HEK293 (cell line): Measurements from ENCODE around the gene PLOD3.

Experiments used
- EGR2 ChIP-seq: fragments of 450-650 bp; formaldehyde crosslinking; IDR thresholded peaks from 2 replicates; pipeline ENCODE4 v1.5.1; 2016; ENCODE audit warnings: low read depth, missing biosample characterization, missing genetic modification characterization
- FEZF1 ChIP-seq: fragments of 450-650 bp; formaldehyde crosslinking; IDR thresholded peaks from 2 replicates; pipeline ENCODE4 v1.5.1; 2016; ENCODE audit warnings: missing biosample characterization, missing genetic modification characterization
- GLI4 ChIP-seq: fragments of 450-650 bp; formaldehyde crosslinking; IDR thresholded peaks from 2 replicates; pipeline ENCODE4 v1.5.1; 2016; ENCODE audit warnings: missing biosample characterization, missing genetic modification characterization
- OVOL3 ChIP-seq: fragments of 450-650 bp; formaldehyde crosslinking; IDR thresholded peaks from 2 replicates; pipeline ENCODE4 v1.5.1; 2016; ENCODE audit warnings: missing biosample characterization, missing genetic modification characterization
- PBX3 ChIP-seq: sonication (generic); formaldehyde crosslinking; IDR thresholded peaks from 2 replicates; pipeline ENCODE4 v1.8.1; 2022; ENCODE audit warnings: mild to moderate bottlenecking, moderate library complexity, missing genetic modification reagents
- SETDB1 ChIP-seq: IDR thresholded peaks from one replicate; pipeline ENCODE4 v1.6.1; 2017; ENCODE audit warnings: mild to moderate bottlenecking, low read length, moderate library complexity, mixed read lengths; ENCODE audit not compliant: insufficient read length
- WT1 ChIP-seq: fragments of 450-650 bp; formaldehyde crosslinking; IDR thresholded peaks from 2 replicates; pipeline ENCODE4 v1.5.1; 2016; ENCODE audit warnings: missing biosample characterization, missing genetic modification characterization
- ZBTB17 ChIP-seq: fragments of 450-650 bp; formaldehyde crosslinking; IDR thresholded peaks from 2 replicates; pipeline ENCODE4 v1.5.1; 2016; ENCODE audit warnings: missing biosample characterization, missing genetic modification characterization
- ZBTB21 ChIP-seq: fragments of 450-650 bp; formaldehyde crosslinking; IDR thresholded peaks from 2 replicates; pipeline ENCODE4 v1.5.1; 2017; ENCODE audit warnings: missing biosample characterization, missing genetic modification characterization
- ZBTB49 ChIP-seq: fragments of 450-650 bp; formaldehyde crosslinking; IDR thresholded peaks from 2 replicates; pipeline ENCODE4 v1.5.1; 2016; ENCODE audit warnings: missing biosample characterization, missing genetic modification characterization, low read depth
- ZEB2 ChIP-seq: fragments of 450-650 bp; formaldehyde crosslinking; IDR thresholded peaks from 2 replicates; pipeline ENCODE4 v1.5.1; 2016; ENCODE audit warnings: missing biosample characterization, missing genetic modification characterization
- ZFHX2 ChIP-seq: fragments of 450-650 bp; formaldehyde crosslinking; conservative IDR thresholded peaks from 2 replicates; pipeline ENCODE4 v1.5.1; 2016; ENCODE audit warnings: missing biosample characterization, missing genetic modification characterization
- ZFP41 ChIP-seq: fragments of 450-650 bp; formaldehyde crosslinking; IDR thresholded peaks from 2 replicates; pipeline ENCODE4 v1.5.1; 2016; ENCODE audit warnings: missing biosample characterization, missing genetic modification characterization, borderline replicate concordance
- ZNF112 ChIP-seq: fragments of 450-650 bp; formaldehyde crosslinking; IDR thresholded peaks from 2 replicates; pipeline ENCODE4 v1.5.0; 2017; ENCODE audit warnings: missing biosample characterization, missing genetic modification characterization
- ZNF132 ChIP-seq: fragments of 450-650 bp; formaldehyde crosslinking; IDR thresholded peaks from 2 replicates; pipeline ENCODE4 v1.5.1; 2017; ENCODE audit warnings: missing biosample characterization, missing genetic modification characterization, borderline replicate concordance
- ZNF133 ChIP-seq: fragments of 450-650 bp; formaldehyde crosslinking; IDR thresholded peaks from 2 replicates; pipeline ENCODE4 v1.5.1; 2016; ENCODE audit warnings: missing biosample characterization, missing genetic modification characterization
- ZNF140 ChIP-seq: fragments of 450-650 bp; formaldehyde crosslinking; IDR thresholded peaks from 2 replicates; pipeline ENCODE4 v1.5.1; 2016; ENCODE audit warnings: missing biosample characterization, missing genetic modification characterization
- ZNF175 ChIP-seq: fragments of 450-650 bp; formaldehyde crosslinking; IDR thresholded peaks from 2 replicates; pipeline ENCODE4 v1.5.1; 2016; ENCODE audit warnings: missing biosample characterization, missing genetic modification characterization
- ZNF214 ChIP-seq: fragments of 450-650 bp; formaldehyde crosslinking; IDR thresholded peaks from 2 replicates; pipeline ENCODE4 v1.5.1; 2017; ENCODE audit warnings: missing biosample characterization, mild to moderate bottlenecking, missing genetic modification characterization, borderline replicate concordance
- ZNF239 ChIP-seq: fragments of 450-650 bp; formaldehyde crosslinking; IDR thresholded peaks from 2 replicates; pipeline ENCODE4 v1.5.1; 2016; ENCODE audit warnings: missing biosample characterization, missing genetic modification characterization
- ZNF335 ChIP-seq: fragments of 450-650 bp; formaldehyde crosslinking; conservative IDR thresholded peaks from 2 replicates; pipeline ENCODE4 v1.5.1; 2016; ENCODE audit warnings: missing biosample characterization, missing genetic modification characterization
- ZNF354C ChIP-seq: fragments of 450-650 bp; formaldehyde crosslinking; IDR thresholded peaks from 2 replicates; pipeline ENCODE4 v1.5.1; 2016; ENCODE audit warnings: missing biosample characterization, missing genetic modification characterization, low read depth, borderline replicate concordance
- ZNF37A ChIP-seq: fragments of 450-650 bp; IDR thresholded peaks from 2 replicates; pipeline ENCODE4 v1.5.1; 2018; ENCODE audit warnings: missing biosample characterization, missing genetic modification characterization
- ZNF391 ChIP-seq: fragments of 450-650 bp; formaldehyde crosslinking; IDR thresholded peaks from 2 replicates; pipeline ENCODE4 v1.5.1; 2016; ENCODE audit warnings: low read depth, missing biosample characterization, missing genetic modification characterization, borderline replicate concordance
- ZNF394 ChIP-seq: fragments of 450-650 bp; formaldehyde crosslinking; IDR thresholded peaks from 2 replicates; pipeline ENCODE4 v1.5.1; 2016; ENCODE audit warnings: missing biosample characterization, missing genetic modification characterization, mild to moderate bottlenecking, moderate library complexity, borderline replicate concordance
- ZNF416 ChIP-seq: fragments of 450-650 bp; formaldehyde crosslinking; IDR thresholded peaks from 2 replicates; pipeline ENCODE4 v1.5.1; 2016; ENCODE audit warnings: missing biosample characterization, missing genetic modification characterization
- ZNF426 ChIP-seq: fragments of 450-650 bp; formaldehyde crosslinking; IDR thresholded peaks from 2 replicates; pipeline ENCODE4 v1.5.1; 2017; ENCODE audit warnings: missing biosample characterization, missing genetic modification characterization, mild to moderate bottlenecking, inconsistent platforms, moderate library complexity
- ZNF501 ChIP-seq: fragments of 450-650 bp; formaldehyde crosslinking; IDR thresholded peaks from 2 replicates; pipeline ENCODE4 v1.5.1; 2016; ENCODE audit warnings: missing biosample characterization, missing genetic modification characterization
- ZNF510 ChIP-seq: fragments of 450-650 bp; formaldehyde crosslinking; IDR thresholded peaks from 2 replicates; pipeline ENCODE4 v1.5.1; 2018; ENCODE audit warnings: mild to moderate bottlenecking, missing genetic modification characterization, missing biosample characterization; ENCODE audit not compliant: insufficient replicate concordance
- ZNF549 ChIP-seq: fragments of 450-650 bp; IDR thresholded peaks from 2 replicates; pipeline ENCODE4 v1.5.1; 2018; ENCODE audit warnings: missing biosample characterization, missing genetic modification characterization, mild to moderate bottlenecking, inconsistent platforms, moderate library complexity
- ZNF560 ChIP-seq: fragments of 450-650 bp; formaldehyde crosslinking; IDR thresholded peaks from 2 replicates; pipeline ENCODE4 v1.5.1; 2017; ENCODE audit warnings: missing biosample characterization, missing genetic modification characterization, borderline replicate concordance
- ZNF585B ChIP-seq: fragments of 450-650 bp; formaldehyde crosslinking; IDR thresholded peaks from 2 replicates; pipeline ENCODE4 v1.5.1; 2016; ENCODE audit warnings: missing biosample characterization, missing genetic modification characterization
- ZNF610 ChIP-seq: fragments of 450-650 bp; formaldehyde crosslinking; IDR thresholded peaks from 2 replicates; pipeline ENCODE4 v1.5.1; 2016; ENCODE audit warnings: missing biosample characterization, missing genetic modification characterization, borderline replicate concordance
- ZNF639 ChIP-seq: fragments of 450-650 bp; formaldehyde crosslinking; IDR thresholded peaks from 2 replicates; pipeline ENCODE4 v1.5.1; 2016; ENCODE audit warnings: missing biosample characterization, missing genetic modification characterization
- ZNF776 ChIP-seq: fragments of 450-650 bp; formaldehyde crosslinking; IDR thresholded peaks from 2 replicates; pipeline ENCODE4 v1.5.0; 2017; ENCODE audit warnings: missing biosample characterization, missing genetic modification characterization, borderline replicate concordance
- ZNF777 ChIP-seq: fragments of 450-650 bp; formaldehyde crosslinking; IDR thresholded peaks from 2 replicates; pipeline ENCODE4 v1.5.1; 2017; ENCODE audit warnings: missing biosample characterization, missing genetic modification characterization, borderline replicate concordance
- ZSCAN30 ChIP-seq: fragments of 450-650 bp; IDR thresholded peaks from 2 replicates; pipeline ENCODE4 v1.5.1; 2018; ENCODE audit warnings: missing biosample characterization, mild to moderate bottlenecking, missing genetic modification characterization, moderate library complexity

PLOD3 gene

DNA sequence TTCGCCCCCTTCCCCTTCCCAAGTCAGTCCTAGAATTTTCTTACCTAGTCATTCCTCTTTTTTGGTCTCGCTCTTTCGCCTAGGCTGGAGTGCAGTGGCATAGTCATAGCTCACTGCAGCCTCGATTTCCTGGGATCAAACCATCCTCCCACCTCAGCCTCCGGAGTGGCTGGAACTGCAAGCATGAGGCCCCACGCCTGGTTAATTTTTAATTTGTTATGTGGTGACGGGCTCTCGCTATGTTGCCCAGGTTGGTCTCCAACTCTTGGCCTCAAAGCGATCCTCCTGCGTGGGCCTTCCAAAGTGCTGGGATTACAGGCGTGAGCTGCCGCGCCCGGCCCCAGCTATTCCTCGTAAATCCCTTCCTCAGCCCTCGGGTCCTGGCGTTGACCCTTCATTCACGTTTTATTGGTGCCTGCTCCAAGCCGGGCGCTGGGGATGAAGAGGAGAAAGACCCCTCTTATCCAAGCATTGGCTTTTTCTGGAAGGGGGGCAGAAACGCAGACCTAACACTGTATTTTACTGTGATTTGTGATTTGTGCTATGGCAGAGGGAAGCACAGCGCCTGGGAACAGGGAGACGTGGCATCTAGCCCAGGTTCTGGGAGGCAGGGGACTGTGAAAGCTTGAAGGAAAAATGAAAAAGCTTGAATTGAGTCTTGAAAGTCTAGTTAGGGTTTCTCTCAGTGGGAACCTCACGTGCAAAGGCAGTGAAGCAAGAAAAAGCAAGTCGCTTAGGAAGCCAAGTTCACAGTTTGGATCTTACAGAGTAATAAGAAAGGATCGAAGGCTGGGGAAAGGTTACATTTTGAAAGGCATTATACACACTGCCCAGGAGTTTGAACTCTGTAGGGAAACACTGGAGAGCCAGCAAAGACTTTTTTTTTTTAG lies 1.1 kb upstream of the PLOD3 start (continued):
- no peak for TF ChIP-seq ZBTB21
- TF ChIP-seq FEZF1 (tag by site-specific recombination): no peak
- TF ChIP-seq ZNF426 (tag by site-specific recombination): no peak
- TF ChIP-seq ZNF239 (tag by site-specific recombination): no peak
- TF ChIP-seq ZNF549 (tag by site-specific recombination): no peak
- TF ChIP-seq WT1 (tag by site-specific recombination): no peak
- no peak for TF ChIP-seq PBX3 (CRISPR knock-in tag)
- TF ChIP-seq ZNF37A (tag by site-specific recombination): no peak
- peak; percentile 30; the same call in 1 of the 2 replicates for TF ChIP-seq EGR2 (tag by site-specific recombination)
- TF ChIP-seq ZNF639 (tag by site-specific recombination): no peak
- no peak for TF ChIP-seq ZNF560
- TF ChIP-seq ZNF510 (tag by site-specific recombination): no peak
- no peak for TF ChIP-seq ZNF175 (tag by site-specific recombination)
- no peak for TF ChIP-seq ZBTB49 (tag by site-specific recombination)
- no peak for TF ChIP-seq ZNF354C
- TF ChIP-seq ZNF112: no peak
- no peak for TF ChIP-seq ZNF501 (tag by site-specific recombination)
- TF ChIP-seq ZSCAN30 (tag by site-specific recombination): no peak
- no peak for TF ChIP-seq GLI4 (tag by site-specific recombination)
- no peak for TF ChIP-seq OVOL3
- TF ChIP-seq SETDB1: no peak
- no peak for TF ChIP-seq ZNF140 (tag by site-specific recombination)
- peak; percentile 99 for TF ChIP-seq ZNF335 (tag by site-specific recombination)
- no peak for TF ChIP-seq ZNF133
- no peak for TF ChIP-seq ZNF610 (tag by site-specific recombination)
- no peak for TF ChIP-seq ZEB2 (tag by site-specific recombination)
- TF ChIP-seq ZNF777 (tag by site-specific recombination): 0 out of 2 replicates have a peak, but pooled peaks have one; percentile 34
- TF ChIP-seq ZNF214: no peak
- TF ChIP-seq ZNF132: no peak
- TF ChIP-seq ZNF776 (tag by site-specific recombination): no peak
- peak; percentile 41; the same call in 1 of the 2 replicates for TF ChIP-seq ZNF394 (tag by site-specific recombination)
- TF ChIP-seq ZNF391: no peak
- no peak for TF ChIP-seq ZNF416 (tag by site-specific recombination)
- TF ChIP-seq ZFHX2 (tag by site-specific recombination): peak; percentile 17; the same call in 1 of the 2 replicates
- peak; percentile 29; the same call in 1 of the 2 replicates for TF ChIP-seq ZBTB17 (tag by site-specific recombination)
- TF ChIP-seq ZNF585B: no peak
- no peak for TF ChIP-seq ZFP41 (tag by site-specific recombination)
